Astrocyte (in vitro differentiated cells and primary cell): ENCODE data around the gene EXOC4. TPM values are rescaled to one million over a fixed set of nuclear protein-coding genes. Genes with fewer than 3 reads are reported as not detected.

Experiments used
- DNase-seq: peaks from one replicate; pipeline ENCODE4 v3.0.0-alpha.2; 2010; ENCODE audit warnings: low read depth
- FAIRE-seq: peaks from 2 replicates; lab custom pipeline; 2011; peaks lifted over from hg19 to GRCh38; lab: Jason Lieb, UNC
- H2AFZ ChIP-seq: 2 replicates; pipeline ENCODE4 v1.6.0; 2012; ENCODE audit warnings: low read depth, low read length, inconsistent platforms
- H3K27ac ChIP-seq: 2 replicates; pipeline ENCODE4 v1.5.1; 2011; ENCODE audit warnings: low read depth, low read length, inconsistent platforms
- H3K27me3 ChIP-seq: 2 replicates; pipeline ENCODE4 v1.6.0; 2011; ENCODE audit warnings: low read length, inconsistent platforms; ENCODE audit not compliant: insufficient read depth
- H3K36me3 ChIP-seq: 2 replicates; pipeline ENCODE4 v1.5.1; 2011; ENCODE audit warnings: low read length, inconsistent platforms; ENCODE audit not compliant: insufficient read depth
- H3K4me1 ChIP-seq: 2 replicates; pipeline ENCODE4 v1.5.1; 2011; ENCODE audit warnings: low read length, inconsistent platforms; ENCODE audit not compliant: insufficient read depth
- H3K4me2 ChIP-seq: 2 replicates; pipeline ENCODE4 v1.6.0; 2012; ENCODE audit warnings: low read length, inconsistent platforms
- H3K4me3 ChIP-seq: 2 replicates; pipeline ENCODE4 v1.5.1; 2011; ENCODE audit warnings: low read depth, mild to moderate bottlenecking, low read length, inconsistent platforms; ENCODE audit not compliant: insufficient read depth
- H3K79me2 ChIP-seq: 2 replicates; pipeline ENCODE4 v1.6.0; 2012; ENCODE audit warnings: mild to moderate bottlenecking, low read length, inconsistent platforms; ENCODE audit not compliant: insufficient read depth
- H3K9ac ChIP-seq: 2 replicates; pipeline ENCODE4 v1.6.0; 2012; ENCODE audit warnings: mild to moderate bottlenecking, low read length, inconsistent platforms
- H3K9me3 ChIP-seq: 2 replicates; pipeline ENCODE4 v1.5.1; 2012; ENCODE audit warnings: low read depth, mild to moderate bottlenecking, low read length, inconsistent platforms; ENCODE audit not compliant: insufficient read depth
- H4K20me1 ChIP-seq: 2 replicates; pipeline ENCODE4 v1.6.0; 2012; ENCODE audit warnings: low read length, inconsistent platforms; ENCODE audit not compliant: insufficient read depth
- H3K27ac Mint-ChIP-seq: one replicate; pipeline ENCODE4 v1.8.0; 2021; ENCODE audit warnings: mild to moderate bottlenecking, mixed read lengths; ENCODE audit not compliant: unreplicated experiment
- H3K27me3 Mint-ChIP-seq: one replicate; pipeline ENCODE4 v1.8.0; 2021; ENCODE audit warnings: low read depth, mixed read lengths; ENCODE audit not compliant: unreplicated experiment
- H3K36me3 Mint-ChIP-seq: one replicate; pipeline ENCODE4 v1.8.0; 2021; ENCODE audit warnings: low read depth, mixed read lengths; ENCODE audit not compliant: unreplicated experiment
- H3K4me1 Mint-ChIP-seq: one replicate; pipeline ENCODE4 v1.8.0; 2021; ENCODE audit warnings: low read depth, mixed read lengths; ENCODE audit not compliant: unreplicated experiment
- H3K4me3 Mint-ChIP-seq: one replicate; pipeline ENCODE4 v1.8.0; 2021; ENCODE audit warnings: mild to moderate bottlenecking, moderate library complexity, mixed read lengths; ENCODE audit not compliant: unreplicated experiment
- H3K9me3 Mint-ChIP-seq: one replicate; pipeline ENCODE4 v1.8.0; 2021; ENCODE audit warnings: mild to moderate bottlenecking, mixed read lengths; ENCODE audit not compliant: unreplicated experiment
- EZH2 ChIP-seq: IDR thresholded peaks from 2 replicates; pipeline ENCODE4 v1.6.1; 2012; ENCODE audit warnings: mild to moderate bottlenecking, low read length, inconsistent platforms; ENCODE audit not compliant: insufficient read depth
- total RNA-seq: library from RNA; stranded (reverse); gene quantifications from 2 replicates; pipeline ENCODE4 v1.2.1, GENCODE V29; 2021
- TF ChIP-seq, protein P1 (sequence below): IDR thresholded peaks from 2 replicates; pipeline ENCODE4 v1.5.1; 2011; ENCODE audit warnings: low read depth, mild to moderate bottlenecking, inconsistent platforms, low read length, moderate library complexity; ENCODE audit not compliant: insufficient read depth

Gene EXOC4
- total RNA-seq, 1 donor from 2014 or later = 57.5 TPM

DNA sequence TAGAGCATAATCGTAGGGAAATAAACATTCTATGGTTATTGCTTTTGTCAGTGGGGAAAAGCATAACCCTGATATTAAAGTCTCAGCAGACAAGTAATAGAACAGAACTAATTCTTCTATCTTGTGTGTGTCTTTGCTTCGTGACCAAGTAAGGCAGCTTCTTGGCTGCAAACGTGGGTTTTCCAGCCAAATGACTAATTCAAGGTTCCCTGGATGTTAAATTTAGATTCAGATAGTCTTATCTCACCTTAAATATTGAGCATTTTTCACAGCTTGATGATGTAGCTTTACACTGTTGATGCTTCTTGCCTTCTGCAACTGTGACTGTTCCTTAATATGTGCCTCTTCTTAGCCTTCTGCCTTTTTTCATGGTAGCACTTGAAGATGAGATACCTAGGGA, 113.0 kb downstream of the EXOC4 start:
- Histone ChIP-seq H3K9me3 (no peaks in the 10 kb centered on the region), H3K9ac (no peak overlapping the region), H3K79me2 (no peaks in the 10 kb centered on the region), H2AFZ (no peak overlapping the region), H3K4me3 (no peak overlapping the region), H3K4me1 (peaks cover 18% of the 10 kb centered on the region), H3K36me3 (no peaks in the 10 kb centered on the region), H4K20me1 (peaks cover 6% of the 10 kb centered on the region), H3K27ac (peak overlapping the region; percentile 57), H3K27me3 (no peaks in the 10 kb centered on the region), H3K4me2 (peak overlapping the region; percentile 49)
- peak; percentile 80 for DNase-seq
- H3K36me3 Mint-ChIP-seq = peaks cover under 1% of the 10 kb centered on the region
- peak overlapping the region; percentile 1 for H3K27ac Mint-ChIP-seq
- no peaks in the 10 kb centered on the region for H3K27me3 Mint-ChIP-seq
- peak; percentile 75 for FAIRE-seq
- TF ChIP-seq EZH2 = no peak
- TF ChIP-seq, protein P1, sequence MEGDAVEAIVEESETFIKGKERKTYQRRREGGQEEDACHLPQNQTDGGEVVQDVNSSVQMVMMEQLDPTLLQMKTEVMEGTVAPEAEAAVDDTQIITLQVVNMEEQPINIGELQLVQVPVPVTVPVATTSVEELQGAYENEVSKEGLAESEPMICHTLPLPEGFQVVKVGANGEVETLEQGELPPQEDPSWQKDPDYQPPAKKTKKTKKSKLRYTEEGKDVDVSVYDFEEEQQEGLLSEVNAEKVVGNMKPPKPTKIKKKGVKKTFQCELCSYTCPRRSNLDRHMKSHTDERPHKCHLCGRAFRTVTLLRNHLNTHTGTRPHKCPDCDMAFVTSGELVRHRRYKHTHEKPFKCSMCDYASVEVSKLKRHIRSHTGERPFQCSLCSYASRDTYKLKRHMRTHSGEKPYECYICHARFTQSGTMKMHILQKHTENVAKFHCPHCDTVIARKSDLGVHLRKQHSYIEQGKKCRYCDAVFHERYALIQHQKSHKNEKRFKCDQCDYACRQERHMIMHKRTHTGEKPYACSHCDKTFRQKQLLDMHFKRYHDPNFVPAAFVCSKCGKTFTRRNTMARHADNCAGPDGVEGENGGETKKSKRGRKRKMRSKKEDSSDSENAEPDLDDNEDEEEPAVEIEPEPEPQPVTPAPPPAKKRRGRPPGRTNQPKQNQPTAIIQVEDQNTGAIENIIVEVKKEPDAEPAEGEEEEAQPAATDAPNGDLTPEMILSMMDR = no peak
- no peaks in the 10 kb centered on the region for H3K9me3 Mint-ChIP-seq
- H3K4me1 Mint-ChIP-seq = peaks cover 18% of the 10 kb centered on the region
- H3K4me3 Mint-ChIP-seq = no peak overlapping the region

GRCh38 chr7:133367561-133367960, 114.7 kb downstream of the EXOC4 start:
- H3K27me3 ChIP-seq = no peaks in the 10 kb centered on the region
- no peak for FAIRE-seq
- no peaks in the 10 kb centered on the region for H3K79me2 ChIP-seq
- no peaks in the 10 kb centered on the region for H3K9me3 Mint-ChIP-seq
- no peak overlapping the region for H3K27ac Mint-ChIP-seq
- H4K20me1 ChIP-seq = peaks cover 9% of the 10 kb centered on the region
- H3K4me1 ChIP-seq = peaks cover 18% of the 10 kb centered on the region
- no peak overlapping the region for H2AFZ ChIP-seq
- no peaks in the 10 kb centered on the region for H3K27me3 Mint-ChIP-seq
- no peak for DNase-seq
- H3K36me3 ChIP-seq = no peaks in the 10 kb centered on the region
- H3K4me3 ChIP-seq = no peak overlapping the region
- no peaks in the 10 kb centered on the region for H3K9me3 ChIP-seq
- H3K4me2 ChIP-seq = no peak overlapping the region
- no peak overlapping the region for H3K9ac ChIP-seq
- H3K4me3 Mint-ChIP-seq = no peak overlapping the region
- H3K4me1 Mint-ChIP-seq = peaks cover 18% of the 10 kb centered on the region
- no peaks in the 10 kb centered on the region for H3K36me3 Mint-ChIP-seq
- TF ChIP-seq EZH2 = no peak
- TF ChIP-seq, protein P1 = no peak
- H3K27ac ChIP-seq = no peak overlapping the region

GRCh38 chr7:133369130-133369529, 116.3 kb downstream of the EXOC4 start:
- H3K9me3 ChIP-seq = no peaks in the 10 kb centered on the region
- no peaks in the 10 kb centered on the region for H3K27me3 ChIP-seq
- Mint-ChIP-seq H3K27ac (no peak overlapping the region), H3K9me3 (no peaks in the 10 kb centered on the region), H3K4me1 (peaks cover 18% of the 10 kb centered on the region), H3K36me3 (no peaks in the 10 kb centered on the region), H3K27me3 (no peaks in the 10 kb centered on the region), H3K4me3 (no peak overlapping the region)
- H3K9ac ChIP-seq = no peak overlapping the region
- DNase-seq (no peak), FAIRE-seq (no peak)
- no peak overlapping the region for H3K4me3 ChIP-seq
- TF ChIP-seq, protein P1 = no peak
- TF ChIP-seq EZH2 = no peak
- no peak overlapping the region for H3K27ac ChIP-seq
- no peak overlapping the region for H2AFZ ChIP-seq
- H3K79me2 ChIP-seq = no peaks in the 10 kb centered on the region
- H3K4me2 ChIP-seq = no peak overlapping the region
- H4K20me1 ChIP-seq = peaks cover 9% of the 10 kb centered on the region
- no peaks in the 10 kb centered on the region for H3K36me3 ChIP-seq
- peaks cover 18% of the 10 kb centered on the region for H3K4me1 ChIP-seq
